ENCODE results near the gene TSEN2.

The TSEN2 gene

DNA sequence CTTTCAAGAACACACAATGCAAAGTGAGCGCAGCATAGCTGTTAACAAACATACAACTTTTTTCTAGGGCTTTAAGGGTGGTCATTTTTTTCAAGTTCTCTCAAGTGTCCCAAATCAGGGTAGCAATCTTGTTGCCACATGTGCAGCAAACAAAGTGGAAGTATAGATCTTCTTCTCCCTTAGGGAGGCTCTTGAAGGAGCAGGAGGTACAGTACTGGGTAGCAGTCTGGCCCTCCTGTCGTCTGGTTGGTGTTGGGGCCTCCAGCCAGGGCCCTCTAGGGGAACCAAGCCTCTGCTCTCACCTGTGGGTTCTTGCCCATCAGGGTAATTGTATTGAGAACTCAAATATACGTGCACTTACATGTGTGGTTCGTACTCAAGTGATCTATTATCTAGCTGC, 98.5 kb downstream of the TSEN2 start:
- TF ChIP-seq, protein P1, sequence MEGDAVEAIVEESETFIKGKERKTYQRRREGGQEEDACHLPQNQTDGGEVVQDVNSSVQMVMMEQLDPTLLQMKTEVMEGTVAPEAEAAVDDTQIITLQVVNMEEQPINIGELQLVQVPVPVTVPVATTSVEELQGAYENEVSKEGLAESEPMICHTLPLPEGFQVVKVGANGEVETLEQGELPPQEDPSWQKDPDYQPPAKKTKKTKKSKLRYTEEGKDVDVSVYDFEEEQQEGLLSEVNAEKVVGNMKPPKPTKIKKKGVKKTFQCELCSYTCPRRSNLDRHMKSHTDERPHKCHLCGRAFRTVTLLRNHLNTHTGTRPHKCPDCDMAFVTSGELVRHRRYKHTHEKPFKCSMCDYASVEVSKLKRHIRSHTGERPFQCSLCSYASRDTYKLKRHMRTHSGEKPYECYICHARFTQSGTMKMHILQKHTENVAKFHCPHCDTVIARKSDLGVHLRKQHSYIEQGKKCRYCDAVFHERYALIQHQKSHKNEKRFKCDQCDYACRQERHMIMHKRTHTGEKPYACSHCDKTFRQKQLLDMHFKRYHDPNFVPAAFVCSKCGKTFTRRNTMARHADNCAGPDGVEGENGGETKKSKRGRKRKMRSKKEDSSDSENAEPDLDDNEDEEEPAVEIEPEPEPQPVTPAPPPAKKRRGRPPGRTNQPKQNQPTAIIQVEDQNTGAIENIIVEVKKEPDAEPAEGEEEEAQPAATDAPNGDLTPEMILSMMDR (IDR thresholded peaks at IDR 0.05; ENCODE audit: low read depth, low read length): no peak
- DNase-seq (ENCODE audit: low read depth, low spot score): no peak
- no peak overlapping the region for H3K4me3 ChIP-seq (ENCODE audit: low read depth, low read length)
- in situ Hi-C loops (cut with HindIII; ENCODE audit: low sequenced_read_pairs): no loop called here

Measured in astrocyte of the spinal cord (primary cell).